ENCODE data around the gene PRDM15.

PRDM15 gene

DNA sequence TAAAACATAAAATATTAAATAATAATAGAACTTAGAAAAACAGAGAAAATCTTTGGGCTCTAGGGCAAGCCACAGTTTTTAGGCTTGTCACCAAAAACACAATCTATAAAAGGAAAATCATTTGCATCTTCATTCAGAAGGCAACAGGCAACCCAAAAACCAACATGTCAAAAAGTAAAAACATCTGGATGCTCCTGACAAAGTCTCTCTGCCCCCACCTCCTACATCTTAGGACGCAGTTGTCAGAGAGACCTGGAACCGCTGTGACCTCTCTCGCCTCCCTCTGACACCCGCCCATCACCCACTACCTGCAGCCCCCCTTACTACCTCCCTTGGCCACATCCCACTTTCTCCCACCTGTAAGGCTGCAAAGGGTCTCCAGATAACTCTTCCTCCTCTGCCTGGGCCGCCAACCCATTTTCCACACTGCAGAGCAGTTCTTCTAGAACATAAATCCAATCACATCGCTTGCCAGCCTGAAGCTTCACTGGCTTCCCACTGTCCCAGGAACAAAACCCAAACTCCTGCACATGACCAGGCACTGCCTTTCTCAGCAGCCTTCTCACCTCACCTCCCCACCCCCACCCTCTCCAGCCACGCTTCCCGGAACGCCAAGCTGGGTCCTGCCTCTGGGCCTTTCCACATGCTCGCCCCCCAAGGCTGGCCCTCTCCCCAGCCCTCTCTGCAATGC, 14.7 kb downstream of the PRDM15 start:
- DNase-seq (ENCODE audit: low read depth) = no peak

DNA sequence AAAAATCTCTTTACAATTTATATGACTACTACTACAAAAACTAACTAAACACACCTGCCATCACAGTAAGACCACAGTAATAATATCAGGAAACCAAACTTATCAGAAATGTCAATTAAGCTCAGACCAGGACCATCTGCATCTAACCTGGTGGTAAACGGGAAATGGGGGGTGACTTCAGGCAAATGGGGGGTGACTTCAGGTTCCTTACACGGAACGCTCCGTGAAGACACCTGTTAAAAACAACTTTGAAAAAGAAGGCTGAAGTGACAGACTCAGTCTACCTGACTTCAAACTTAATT, 15.8 kb downstream of the PRDM15 start:
- no peak for DNase-seq (ENCODE audit: low read depth)

DNA sequence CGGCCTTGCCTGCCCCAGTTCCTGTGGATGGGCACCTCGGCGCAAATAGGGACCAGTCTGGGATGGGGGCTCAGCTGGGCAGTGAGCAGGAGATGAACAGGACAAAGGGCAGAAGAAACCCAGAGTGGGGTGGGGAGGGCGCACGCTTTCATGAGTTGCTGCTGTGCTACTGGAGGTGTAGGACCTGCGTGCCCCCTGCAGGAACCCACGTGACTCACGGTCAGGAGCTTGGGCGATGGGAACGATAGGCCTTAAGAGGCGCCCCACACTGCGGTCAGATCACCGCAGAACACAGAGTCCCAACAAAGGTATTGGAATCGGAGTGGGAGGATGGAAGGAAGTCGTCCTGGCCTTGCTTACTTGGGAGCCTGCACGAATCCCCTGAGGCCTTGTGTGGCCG, 17.2 kb downstream of the PRDM15 start:
- no peak for DNase-seq (ENCODE audit: low read depth)

DNA sequence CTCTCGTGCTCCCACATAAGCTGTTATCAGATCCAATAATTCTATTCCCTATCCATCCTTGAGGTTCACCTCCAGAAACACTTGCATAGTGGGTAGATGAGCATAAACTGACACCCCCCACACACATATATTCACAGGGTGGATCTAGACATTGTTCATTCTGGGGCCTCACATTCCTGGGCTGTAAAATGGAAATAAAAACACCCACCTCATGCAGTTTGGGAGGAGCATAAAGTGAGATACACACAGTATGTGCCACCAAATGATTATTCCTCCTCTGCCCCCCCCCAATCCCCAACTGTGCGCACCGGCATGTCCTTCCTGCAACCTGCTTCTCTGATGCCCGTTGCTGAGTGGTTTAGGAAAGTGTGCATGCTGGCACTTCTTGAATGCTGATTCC, 17.9 kb downstream of the PRDM15 start:
- DNase-seq (ENCODE audit: low read depth) = no peak

DNA sequence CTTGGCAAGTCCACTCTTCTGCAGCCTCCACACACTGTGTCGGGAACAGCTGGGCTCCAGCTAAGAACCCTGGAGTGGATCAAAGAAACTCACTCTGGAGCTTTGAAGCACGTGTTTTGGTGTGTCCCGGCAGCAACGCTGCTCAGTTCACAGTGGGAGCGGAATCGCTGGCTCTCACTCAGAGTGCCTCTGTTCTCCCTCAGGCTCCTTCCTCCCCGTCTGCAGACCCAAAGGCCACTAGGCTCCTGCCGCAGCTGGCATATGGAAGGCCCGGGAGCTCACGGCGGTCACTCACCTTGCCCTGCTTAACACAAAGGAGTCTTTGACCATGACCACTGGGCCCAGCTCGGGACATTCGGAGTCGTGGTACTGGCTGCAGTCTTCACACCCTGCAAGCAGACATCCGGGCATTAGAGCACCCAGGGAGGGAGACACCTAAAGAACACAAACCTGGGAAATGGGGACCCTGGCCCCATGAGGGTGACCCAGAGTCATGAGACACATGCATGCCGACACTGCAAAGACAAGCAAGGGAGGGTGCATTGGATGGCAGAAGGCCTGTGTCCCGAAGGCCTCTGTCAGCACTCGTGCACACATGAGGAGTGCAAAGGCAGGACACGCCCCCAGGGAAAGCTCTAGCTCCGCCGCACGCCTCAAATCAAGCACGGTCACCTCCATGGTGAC, 19.7 kb downstream of the PRDM15 start:
- no peak for DNase-seq (ENCODE audit: low read depth)

DNA sequence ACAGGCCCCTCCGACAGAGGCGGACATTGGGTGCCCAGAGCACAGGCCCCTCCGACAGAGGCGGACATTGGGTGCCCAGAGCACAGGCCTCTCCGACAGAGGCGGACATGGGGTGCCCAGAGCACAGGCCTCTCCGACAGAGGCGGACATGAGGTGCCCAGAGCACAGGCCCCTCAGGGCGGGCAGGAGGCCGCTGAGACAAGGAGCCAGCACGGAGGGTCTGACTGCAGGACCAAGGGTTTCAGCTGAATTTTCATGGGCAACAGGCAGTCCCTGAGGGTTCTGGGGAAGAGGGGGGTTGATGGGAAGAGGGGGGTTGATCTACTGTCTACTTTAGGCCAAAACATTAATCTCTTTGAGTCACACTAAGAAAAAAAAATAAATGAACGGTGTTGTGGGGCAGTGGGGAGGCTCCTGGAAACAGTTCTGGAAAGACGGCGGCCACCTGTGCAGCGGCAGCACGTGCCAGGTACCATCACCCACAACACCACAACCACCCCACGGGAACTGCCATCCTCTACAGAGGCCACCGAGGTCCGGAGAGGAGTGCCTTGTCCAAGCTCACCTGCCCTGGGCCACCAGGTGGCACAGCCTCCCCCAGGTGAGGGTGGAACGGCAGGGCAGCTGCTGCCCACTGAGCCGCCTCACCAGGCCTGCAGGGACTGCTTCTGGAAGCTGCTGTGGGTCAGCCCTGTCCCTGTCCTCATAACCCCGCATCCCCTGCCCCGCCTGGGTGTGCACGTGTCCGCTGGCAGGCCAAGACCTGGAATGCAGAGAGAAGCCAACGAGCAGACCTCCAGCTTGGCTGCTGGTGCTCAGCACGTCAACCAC, 20.5 kb downstream of the PRDM15 start:
- no peak for DNase-seq (ENCODE audit: low read depth)

DNA sequence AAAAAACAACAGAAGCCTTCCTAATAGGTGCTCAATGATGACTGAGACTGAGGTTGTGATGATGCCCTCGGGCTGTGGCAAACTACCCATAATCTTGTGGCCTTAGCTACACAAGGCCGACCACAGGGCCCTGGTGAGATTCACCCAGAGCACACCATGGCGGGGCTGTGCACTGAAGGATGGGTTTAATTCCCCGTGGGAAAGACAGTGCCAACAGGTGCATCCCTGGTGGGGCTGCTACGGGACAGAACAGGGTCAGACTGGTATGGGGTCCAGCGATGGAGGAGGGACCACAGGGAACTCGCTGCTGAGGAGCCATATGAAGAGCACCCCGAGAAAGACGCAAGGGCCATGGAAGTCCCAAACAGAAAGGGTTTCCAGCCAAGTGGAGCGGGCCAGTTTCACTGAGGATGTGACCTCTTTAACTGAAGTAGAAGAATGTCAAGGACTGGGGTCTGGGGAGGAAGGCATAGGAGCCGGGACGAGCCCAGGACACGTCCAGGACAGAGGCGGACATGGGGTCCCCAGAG, 21.3 kb downstream of the PRDM15 start:
- DNase-seq (ENCODE audit: low read depth) = no peak

DNA sequence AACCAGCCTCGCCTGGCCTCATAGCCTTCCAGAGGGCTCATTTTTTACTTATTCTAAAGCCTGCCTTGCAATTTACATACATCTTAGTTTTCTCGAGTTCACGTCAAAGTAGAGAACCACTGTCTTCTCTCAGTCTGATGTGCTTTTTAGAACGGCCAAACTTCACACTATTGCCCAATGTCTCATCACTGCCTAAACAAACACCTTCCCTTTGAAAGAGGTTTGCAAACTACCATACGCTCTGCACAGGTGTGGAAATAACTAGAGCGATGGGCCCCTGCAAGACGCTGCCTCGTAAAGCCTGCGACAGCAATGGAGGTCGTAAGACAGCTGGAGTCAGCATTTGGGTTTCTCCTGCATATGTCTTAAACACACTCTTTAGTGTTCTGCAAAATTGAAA, 22.6 kb downstream of the PRDM15 start:
- DNase-seq (ENCODE audit: low read depth) = no peak

- no peak for DNase-seq (ENCODE audit: low read depth)
Observed at GRCh38 chr21:41854426-41854995, 24.6 kb downstream of the PRDM15 start.

GRCh38 chr21:41852929-41853320, 26.2 kb downstream of the PRDM15 start:
- no peak for DNase-seq (ENCODE audit: low read depth)

GRCh38 chr21:41852151-41852928, 26.8 kb downstream of the PRDM15 start:
- DNase-seq (ENCODE audit: low read depth) = no peak

- DNase-seq (ENCODE audit: low read depth) = no peak
Observed at GRCh38 chr21:41851090-41851790, 27.9 kb downstream of the PRDM15 start.

- DNase-seq (ENCODE audit: low read depth) = no peak
Observed at GRCh38 chr21:41850085-41850484, 29.1 kb downstream of the PRDM15 start.

DNA sequence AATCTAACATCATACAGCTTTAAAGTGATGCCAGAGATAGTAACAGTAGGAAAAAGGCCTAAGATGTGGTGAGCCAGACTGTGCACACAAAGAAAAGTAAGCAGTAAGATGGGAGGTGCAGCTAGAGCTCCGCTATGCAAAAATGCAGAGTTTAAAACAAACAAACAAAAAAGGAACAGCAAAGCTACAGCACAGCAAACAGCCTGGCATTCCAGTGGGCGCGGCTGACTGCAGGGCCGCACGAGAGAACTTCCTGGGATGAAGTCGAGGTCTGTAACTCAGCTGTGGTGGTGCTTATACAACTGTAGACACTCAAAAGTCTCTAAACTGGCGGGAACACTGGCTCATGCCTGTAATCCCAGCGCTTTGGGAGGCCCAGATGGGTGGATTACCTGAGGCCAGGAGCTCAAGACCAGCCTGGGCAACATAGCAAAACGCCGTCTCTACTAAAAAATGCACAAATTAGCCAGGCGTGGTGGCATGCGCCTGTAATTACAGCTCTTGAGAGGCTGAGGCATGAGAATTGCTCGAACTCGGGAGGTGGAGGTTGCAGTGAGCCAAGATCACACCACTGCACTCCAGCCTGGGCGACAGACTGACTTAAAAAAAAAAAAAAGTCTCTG, 30.1 kb downstream of the PRDM15 start:
- no peak for DNase-seq (ENCODE audit: low read depth)

GRCh38 chr21:41848533-41848932, 30.6 kb downstream of the PRDM15 start:
- no peak for DNase-seq (ENCODE audit: low read depth)

- DNase-seq (ENCODE audit: low read depth) = no peak
Observed at GRCh38 chr21:41847066-41847804, 31.9 kb downstream of the PRDM15 start.

GRCh38 chr21:41846536-41846935, 32.6 kb downstream of the PRDM15 start:
- no peak for DNase-seq (ENCODE audit: low read depth)

- DNase-seq (ENCODE audit: low read depth) = no peak
Observed at GRCh38 chr21:41846033-41846317, 33.2 kb downstream of the PRDM15 start.

- DNase-seq (ENCODE audit: low read depth) = no peak
Observed at GRCh38 chr21:41845310-41846032, 33.7 kb downstream of the PRDM15 start.

- DNase-seq (ENCODE audit: low read depth) = no peak
Observed at GRCh38 chr21:41843584-41843983, 35.6 kb downstream of the PRDM15 start.
